ENCODE results near the gene SFTPA1.
"Not testable (repeated sequence)": the region's sequence is repeated elsewhere in the genome, so short reads cannot be mapped to it uniquely, and the experiment has no call there.

The SFTPA1 gene

GRCh38 chr10:79610601-79611191, at the start of gene SFTPA1:
Gene SFTPA1, plus strand, starts transcription at chr10:79610939. Its CDS starts 887 bp downstream, at chr10:79611826.
- no peak for DNase-seq (ENCODE audit: low spot score)

GRCh38 chr10:79561257-79561656, 49.5 kb upstream of the SFTPA1 start:
- no peak for DNase-seq (ENCODE audit: low spot score)

- DNase-seq (ENCODE audit: low spot score): peak; percentile 60
Measured at GRCh38 chr10:79562135-79562756, 48.5 kb upstream of the SFTPA1 start.

- no peak for DNase-seq (ENCODE audit: low spot score)
Measured at GRCh38 chr10:79563426-79563825, 47.3 kb upstream of the SFTPA1 start.

- DNase-seq (ENCODE audit: low spot score): peak; percentile 3
Measured at GRCh38 chr10:79570624-79571023, 40.1 kb upstream of the SFTPA1 start.

- DNase-seq (ENCODE audit: low spot score): no peak
Measured at GRCh38 chr10:79579361-79579760, 31.4 kb upstream of the SFTPA1 start.

GRCh38 chr10:79581044-79581443, 29.7 kb upstream of the SFTPA1 start:
- DNase-seq (ENCODE audit: low spot score): no peak

- no peak for DNase-seq (ENCODE audit: low spot score)
Measured at GRCh38 chr10:79582096-79582495, 28.6 kb upstream of the SFTPA1 start.

GRCh38 chr10:79582954-79583353, 27.8 kb upstream of the SFTPA1 start:
- DNase-seq (ENCODE audit: low spot score): not testable (repeated sequence)

- DNase-seq (ENCODE audit: low spot score): no peak
Measured at GRCh38 chr10:79583488-79584024, 27.2 kb upstream of the SFTPA1 start.

GRCh38 chr10:79585870-79586527, 24.7 kb upstream of the SFTPA1 start:
- DNase-seq (ENCODE audit: low spot score): no peak

GRCh38 chr10:79586933-79587332, 23.8 kb upstream of the SFTPA1 start:
- DNase-seq (ENCODE audit: low spot score): no peak

GRCh38 chr10:79588800-79589199, 21.9 kb upstream of the SFTPA1 start:
- no peak for DNase-seq (ENCODE audit: low spot score)

- no peak for DNase-seq (ENCODE audit: low spot score)
Measured at GRCh38 chr10:79593377-79593776, 17.4 kb upstream of the SFTPA1 start.

- DNase-seq (ENCODE audit: low spot score): not testable (repeated sequence)
Measured at GRCh38 chr10:79594565-79594964, 16.2 kb upstream of the SFTPA1 start.

GRCh38 chr10:79595510-79595909, 15.2 kb upstream of the SFTPA1 start:
- DNase-seq (ENCODE audit: low spot score): no peak

- not testable (repeated sequence) for DNase-seq (ENCODE audit: low spot score)
Measured at GRCh38 chr10:79599644-79600043, 11.1 kb upstream of the SFTPA1 start.

GRCh38 chr10:79601939-79602338, 8.8 kb upstream of the SFTPA1 start:
- peak; percentile 46 for DNase-seq (ENCODE audit: low spot score)

GRCh38 chr10:79602953-79603352, 7.8 kb upstream of the SFTPA1 start:
- peak; percentile 43 for DNase-seq (ENCODE audit: low spot score)

- DNase-seq (ENCODE audit: low spot score): no peak
Measured at GRCh38 chr10:79604294-79604693, 6.4 kb upstream of the SFTPA1 start.

GRCh38 chr10:79605308-79605707, 5.4 kb upstream of the SFTPA1 start:
- no peak for DNase-seq (ENCODE audit: low spot score)

GRCh38 chr10:79608505-79609375, 2.0 kb upstream of the SFTPA1 start:
- peak; percentile 54 for DNase-seq (ENCODE audit: low spot score)
